SK-N-SH (cell line): ENCODE data around the gene OLFM1. TPM values are rescaled to one million over a fixed set of nuclear protein-coding genes. Genes with fewer than 3 reads are reported as not detected.

Experiments
- CTCF ChIA-PET: fragments of 300-600, 350-600 bp; formaldehyde crosslinking; extraction: SDS; loops from one replicate; lab custom pipeline; 2021; lab: Yijun Ruan, JAX
- POLR2A ChIA-PET: fragments of 350-600 bp; sonication (Branson Sonifier 250); formaldehyde crosslinking; extraction: SDS; loops from one replicate; lab custom pipeline; 2020; ENCODE audit warnings: antibody characterized with exemption, inconsistent platforms; lab: Yijun Ruan, JAX
- DNase-seq: peaks from one replicate; pipeline ENCODE4 v3.0.0; 2012
- H2AFZ ChIP-seq: fragments of 200-600 bp; sonication (generic); 2 replicates; pipeline ENCODE4 v1.8.1; 2016; ENCODE audit warnings: antibody characterized with exemption, mild to moderate bottlenecking, low read depth
- H3F3A ChIP-seq: fragments of 200-600 bp; sonication (generic); replicated peaks from 2 replicates; pipeline ENCODE3; 2016; ENCODE audit warnings: antibody characterized with exemption, mild to moderate bottlenecking; ENCODE audit not compliant: insufficient read depth
- H3K27ac ChIP-seq, 2 experiments: fragments of 200-500 bp in 1 of 2; fragments of 200-600 bp in 1 of 2; sonication (Bioruptor generic) in 1 of 2; sonication (generic), shearing (Covaris generic) in 1 of 2; 2 replicates each; pipeline versions ENCODE4 v1.5.1 to v1.6.1; 2014 to 2016; ENCODE audit warnings: low read depth in 2 of 2, inconsistent platforms in 1 of 2, low read length in 1 of 2, mild to moderate bottlenecking in 1 of 2, mixed read lengths in 1 of 2
- H3K27me3 ChIP-seq: fragments of 200-600 bp; sonication (generic), shearing (Covaris generic); 2 replicates; pipeline ENCODE4 v1.6.1; 2016; ENCODE audit warnings: mixed run types; ENCODE audit not compliant: insufficient read depth
- H3K36me3 ChIP-seq, 2 experiments: fragments of 200-500 bp in 1 of 2; fragments of 200-600 bp in 1 of 2; sonication (Bioruptor generic) in 1 of 2; sonication (generic) in 1 of 2; replicated peaks in 1 of 2; 2 replicates each; pipeline versions ENCODE3 to v1.5.1; 2014 to 2016; ENCODE audit warnings: low read length in 1 of 2, mild to moderate bottlenecking in 1 of 2; ENCODE audit not compliant: insufficient read depth in 2 of 2, control insufficient read depth in 1 of 2
- H3K4me1 ChIP-seq, 2 experiments: fragments of 200-500 bp in 1 of 2; fragments of 200-600 bp in 1 of 2; sonication (Bioruptor generic) in 1 of 2; sonication (generic), shearing (Covaris generic) in 1 of 2; 2 replicates each; pipeline versions ENCODE4 v1.5.1 to v1.6.1; 2014 to 2016; ENCODE audit warnings: low read depth in 1 of 2, low read length in 1 of 2, mixed run types in 1 of 2; ENCODE audit not compliant: insufficient read depth in 2 of 2, control insufficient read depth in 1 of 2
- H3K4me2 ChIP-seq: fragments of 200-600 bp; sonication (generic), shearing (Covaris generic); 2 replicates; pipeline ENCODE4 v1.6.1; 2017; ENCODE audit warnings: mixed run types
- H3K4me3 ChIP-seq, 2 experiments: fragments of 200-500 bp in 1 of 2; fragments of 200-600 bp in 1 of 2; sonication (Bioruptor generic) in 1 of 2; sonication (generic), shearing (Covaris generic) in 1 of 2; 2 replicates each; pipeline versions ENCODE4 v1.5.1 to v1.8.1; 2014 to 2016; ENCODE audit warnings: low read depth in 2 of 2, inconsistent platforms in 1 of 2, low read length in 1 of 2, mild to moderate bottlenecking in 1 of 2, mixed read lengths in 1 of 2, moderate library complexity in 1 of 2
- H3K79me2 ChIP-seq: fragments of 200-600 bp; sonication (generic); 2 replicates; pipeline ENCODE4 v1.8.1; 2017; ENCODE audit warnings: mild to moderate bottlenecking; ENCODE audit not compliant: insufficient read depth
- H3K9ac ChIP-seq: fragments of 200-600 bp; sonication (generic); 2 replicates; pipeline ENCODE4 v1.6.1; 2017; ENCODE audit warnings: mixed run types
- H3K9me2 ChIP-seq: fragments of 200-600 bp; sonication (generic); 2 replicates; pipeline ENCODE4 v1.6.1; 2017; ENCODE audit warnings: mixed run types
- H3K9me3 ChIP-seq: fragments of 200-600 bp; sonication (generic); 2 replicates; pipeline ENCODE4 v1.6.1; 2017; ENCODE audit warnings: mixed run types, mild to moderate bottlenecking, moderate library complexity
- H4K20me1 ChIP-seq: fragments of 200-600 bp; sonication (generic); 2 replicates; pipeline ENCODE4 v1.6.1; 2017; ENCODE audit warnings: mild to moderate bottlenecking, mixed run types; ENCODE audit not compliant: insufficient read depth
- CHD2 ChIP-seq: fragments of 150-350 bp; IDR thresholded peaks from 2 replicates; pipeline ENCODE4 v1.6.1; 2018; ENCODE audit warnings: low read length; ENCODE audit not compliant: partially characterized antibody
- CTCF ChIP-seq: fragments of 200-600 bp; sonication (generic); IDR thresholded peaks from 2 replicates; pipeline ENCODE4 v1.6.1; 2017; ENCODE audit warnings: antibody characterized with exemption, mild to moderate bottlenecking, moderate library complexity
- ELF1 ChIP-seq: IDR thresholded peaks from 2 replicates; pipeline ENCODE4 v1.4.0; 2012
- EZH2phosphoT487 ChIP-seq: fragments of 200-600 bp; sonication (generic); IDR thresholded peaks from 2 replicates; pipeline ENCODE4 v1.6.1; 2017; ENCODE audit warnings: low read depth, mixed run types, mild to moderate bottlenecking, antibody characterized with exemption, moderate library complexity, borderline replicate concordance
- FOSL2 ChIP-seq: IDR thresholded peaks from 2 replicates; pipeline ENCODE4 v1.4.0; 2012; ENCODE audit warnings: low read depth, mild to moderate bottlenecking, moderate library complexity, borderline replicate concordance
- GABPA ChIP-seq: IDR thresholded peaks from 2 replicates; pipeline ENCODE4 v1.4.0; 2012; ENCODE audit warnings: low read depth, mild to moderate bottlenecking
- MXI1 ChIP-seq: IDR thresholded peaks from 2 replicates; pipeline ENCODE4 v1.6.1; 2012; ENCODE audit warnings: mild to moderate bottlenecking, low read depth, low read length, improper control_type of control experiment
- NFIC ChIP-seq: IDR thresholded peaks from 2 replicates; pipeline ENCODE4 v1.4.0; 2012; ENCODE audit warnings: borderline replicate concordance
- RAD21 ChIP-seq: IDR thresholded peaks from 2 replicates; pipeline ENCODE4 v1.6.1; 2012; ENCODE audit warnings: mild to moderate bottlenecking, low read length
- RFX5 ChIP-seq: IDR thresholded peaks from 2 replicates; pipeline ENCODE4 v1.6.1; 2012; ENCODE audit warnings: mild to moderate bottlenecking, improper control_type of control experiment, low read length
- RXRA ChIP-seq: IDR thresholded peaks from 2 replicates; pipeline ENCODE4 v1.4.0; 2012; ENCODE audit warnings: low read depth, mild to moderate bottlenecking, borderline replicate concordance
- SMC3 ChIP-seq: IDR thresholded peaks from 2 replicates; pipeline ENCODE4 v1.6.1; 2012; ENCODE audit warnings: low read depth, low read length, improper control_type of control experiment
- TAF1 ChIP-seq: IDR thresholded peaks from 2 replicates; pipeline ENCODE4 v1.6.1; 2012; ENCODE audit warnings: low read depth, mild to moderate bottlenecking, low read length, moderate library complexity, borderline replicate concordance
- TCF12 ChIP-seq: IDR thresholded peaks from 2 replicates; pipeline ENCODE4 v1.4.0; 2012
- USF2 ChIP-seq: fragments of 150-350 bp; IDR thresholded peaks from 2 replicates; pipeline ENCODE4 v1.6.1; 2017; ENCODE audit warnings: antibody characterized with exemption, low read length, low read depth, borderline replicate concordance
- YY1 ChIP-seq: IDR thresholded peaks from 2 replicates; pipeline ENCODE4 v1.4.0; 2012; ENCODE audit warnings: low read depth, mild to moderate bottlenecking
- ZBTB33 ChIP-seq: IDR thresholded peaks from 2 replicates; pipeline ENCODE4 v1.4.0; 2012; ENCODE audit warnings: low read depth, borderline replicate concordance
- WGBS: methylation state at CpG from one replicate; pipeline ENCODE4 v1.1.6; 2017; ENCODE audit warnings: low lambda C conversion rate; 5-methylcytosine and 5-hydroxymethylcytosine counted together
- polyA plus RNA-seq, 3 experiments: library from polyadenylated mRNA; depleted of rRNA; stranded (reverse); fragments of >200 nt; gene quantifications; 2 replicates each; pipeline ENCODE4 v1.2.3, GENCODE V29; 2012

OLFM1 gene
- polyA plus RNA-seq, 1 of the 3 experiments (the other 2 are of a cell fraction), result 15.9 TPM

GRCh38 chr9:135117281-135117680 is 29.8 kb downstream of the OLFM1 start (continued):
- TF ChIP-seq ZBTB33 (no peak), EZH2phosphoT487 (no peak)

- H3K27ac ChIP-seq, result no peak overlapping the region
- 51% methylated on average over 6 of the region's 30 CpGs for WGBS
- H3K4me3 ChIP-seq, result no peak overlapping the region
- no peaks in the 10 kb centered on the region for H3F3A ChIP-seq
- H3K36me3 ChIP-seq, result no peaks in the 10 kb centered on the region
- no peaks in the 10 kb centered on the region for H4K20me1 ChIP-seq
- POLR2A ChIA-PET, result no interaction called here
- H3K79me2 ChIP-seq, result no peaks in the 10 kb centered on the region
- H3K27me3 ChIP-seq, result no peaks in the 10 kb centered on the region
- no peak overlapping the region for H3K9ac ChIP-seq
- no peak overlapping the region for H2AFZ ChIP-seq
- H3K9me3 ChIP-seq, result no peaks in the 10 kb centered on the region
- CTCF ChIA-PET, result interaction anchor here (1.2 to 1.7 kb wide), 2 partner anchors 16 to 64 kb away, joined by 4 read pairs; no protein-coding TSS in a partner anchor
- peaks cover 0 to 16% of the 10 kb centered on the region in 2 experiments; a peak in 2 of 4 replicates for H3K4me1 ChIP-seq
- H3K4me2 ChIP-seq, result no peak overlapping the region
- TF ChIP-seq MXI1 (no peak), ELF1 (no peak), FOSL2 (no peak), EZH2phosphoT487 (no peak), RAD21 (no peak), TCF12 (no peak), SMC3 (no peak), CHD2 (no peak), YY1 (no peak), USF2 (no peak), TAF1 (no peak)
- no peaks in the 10 kb centered on the region for H3K9me2 ChIP-seq
- no peak for DNase-seq
Measured at GRCh38 chr9:135119496-135120064, 32.1 kb downstream of the OLFM1 start.

GRCh38 chr9:135120249-135120648 is 32.8 kb downstream of the OLFM1 start:
- ChIA-PET POLR2A (no interaction called here), CTCF (interaction anchor here (1.2 to 1.7 kb wide), 2 partner anchors 17 to 63 kb away, joined by 4 read pairs; no protein-coding TSS in a partner anchor)
- Histone ChIP-seq H3K9me3 (no peaks in the 10 kb centered on the region), H3K4me3 (no peak overlapping the region), H3K9ac (no peak overlapping the region), H4K20me1 (no peaks in the 10 kb centered on the region), H3K79me2 (no peaks in the 10 kb centered on the region), H3K36me3 (no peaks in the 10 kb centered on the region), H3F3A (no peaks in the 10 kb centered on the region), H3K9me2 (no peaks in the 10 kb centered on the region), H3K4me1 (peaks cover 0 to 16% of the 10 kb centered on the region in 2 experiments; a peak in 2 of 4 replicates), H2AFZ (no peak overlapping the region), H3K27ac (no peak overlapping the region), H3K27me3 (no peaks in the 10 kb centered on the region), H3K4me2 (no peak overlapping the region)
- no peak for DNase-seq
- TF ChIP-seq NFIC, result no peak
- TF ChIP-seq RXRA, result no peak
- TF ChIP-seq ZBTB33, result no peak
- TF ChIP-seq CTCF, result no peak
- TF ChIP-seq EZH2phosphoT487, result no peak
- no peak for TF ChIP-seq RFX5
- no peak for TF ChIP-seq GABPA
- WGBS, result 76% methylated on average over 23 of the region's 23 CpGs
